GM18951 (cell line): Measurements from ENCODE around the gene GXYLT2.

ENCODE experiments used
- POLR2A ChIP-seq: IDR thresholded peaks from 4 replicates; pipeline ENCODE4 v1.6.1; 2011; ENCODE audit warnings: mild to moderate bottlenecking; ENCODE audit not compliant: insufficient read length, insufficient read depth; ENCODE audit errors: extremely low read depth
- in situ Hi-C: fragments of 300-500 bp; cut with MboI; formaldehyde crosslinking; loops from one replicate; pipeline ENCODE4 v1.12.0; 2022; ENCODE audit warnings: low sequenced_read_pairs, mixed read lengths, inconsistent platforms; ENCODE audit not compliant: unreplicated experiment

GXYLT2 gene

DNA sequence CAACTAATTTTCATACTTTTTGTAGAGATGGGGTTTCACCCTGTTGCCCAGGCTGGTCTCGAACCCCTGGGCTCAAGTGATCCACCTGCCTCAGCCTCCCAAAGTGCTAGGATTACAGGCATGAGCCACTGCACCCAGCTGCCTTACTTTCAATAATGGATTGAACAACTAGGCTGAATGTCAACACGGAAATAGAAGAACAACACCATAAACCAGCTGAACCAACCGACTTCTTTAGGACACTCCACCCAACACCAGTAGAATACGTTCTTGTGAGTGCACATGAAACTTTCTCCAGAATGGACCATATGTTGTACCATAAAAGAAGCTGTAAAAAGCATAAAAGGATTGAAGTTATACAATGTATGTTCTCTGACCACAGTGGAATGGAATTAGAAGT, 42.9 kb downstream of the GXYLT2 start:
- TF ChIP-seq POLR2A: no peak

GRCh38 chr3:72932416-72932815, 44.6 kb downstream of the GXYLT2 start:
- in situ Hi-C loops: no loop called here
- TF ChIP-seq POLR2A: no peak

More for the DNA sequence above, 42.9 kb downstream of the GXYLT2 start:
- in situ Hi-C loops: no loop called here

DNA sequence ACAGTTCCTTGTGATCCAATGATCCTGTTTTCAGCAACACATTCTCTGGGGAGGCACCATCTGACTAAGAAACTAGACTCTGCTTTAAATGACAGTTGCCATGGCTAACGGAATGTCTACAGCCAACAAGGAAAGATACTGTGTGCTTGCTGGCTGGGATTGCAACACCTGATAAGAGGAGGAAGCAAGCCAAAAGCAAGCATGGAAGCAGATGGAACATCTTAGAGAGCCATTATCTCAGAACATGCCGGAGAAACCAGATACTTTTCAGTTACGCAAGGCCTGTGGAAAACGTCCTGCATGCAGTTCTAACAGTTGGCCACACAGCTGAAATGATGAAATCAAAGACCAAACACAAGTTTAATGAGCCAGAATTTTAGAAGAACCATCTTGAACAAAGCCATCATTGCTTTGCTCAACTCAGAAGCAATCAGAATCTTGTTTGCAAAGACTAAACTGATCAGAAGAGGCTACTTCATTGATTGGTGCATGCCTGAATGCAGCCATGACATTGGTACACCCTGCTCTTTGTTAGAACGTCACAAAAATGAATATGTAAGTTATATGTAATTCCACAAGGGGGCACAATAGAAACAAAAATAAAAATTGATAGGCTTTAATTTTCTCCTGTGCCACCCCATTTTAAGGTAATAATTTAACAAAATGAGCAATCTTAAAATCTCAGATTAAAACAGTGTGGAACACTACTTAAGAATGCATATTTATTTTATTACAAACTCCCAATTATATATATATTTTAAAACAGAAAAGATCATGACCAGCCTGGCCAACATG, 50.8 kb downstream of the GXYLT2 start:
- in situ Hi-C loops: no loop called here
- TF ChIP-seq POLR2A: no peak

GRCh38 chr3:72941245-72941644, 53.4 kb downstream of the GXYLT2 start:
- TF ChIP-seq POLR2A: no peak
- in situ Hi-C loops: loop anchor here (10.0 kb wide), 1 partner anchor 114 kb away; no protein-coding TSS in a partner anchor

DNA sequence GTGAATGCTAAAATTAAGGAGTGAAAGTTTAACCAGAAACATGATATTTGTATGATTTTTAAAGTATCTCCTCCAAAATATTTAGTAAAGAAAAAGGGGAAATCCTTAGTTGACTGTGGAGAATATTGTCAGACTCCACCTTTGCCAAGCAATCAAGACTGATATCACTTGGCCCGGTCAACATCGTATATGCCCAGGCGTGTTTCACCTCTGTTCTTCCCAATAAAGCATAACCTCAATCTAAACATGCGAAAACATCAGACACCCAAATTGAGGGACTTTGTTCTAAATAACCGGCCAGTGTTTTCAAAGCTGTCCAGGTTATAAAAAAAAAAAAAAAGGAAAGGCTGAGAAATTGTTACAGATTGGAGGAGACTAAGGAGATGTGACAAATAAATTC, 54.6 kb downstream of the GXYLT2 start:
- TF ChIP-seq POLR2A: no peak
- in situ Hi-C loops: loop anchor here (10.0 kb wide), 1 partner anchor 112 kb away; no protein-coding TSS in a partner anchor

GRCh38 chr3:72944696-72945095, 56.9 kb downstream of the GXYLT2 start:
- in situ Hi-C loops: loop anchor here (10.0 kb wide), 1 partner anchor 110 kb away; no protein-coding TSS in a partner anchor
- no peak for TF ChIP-seq POLR2A

GRCh38 chr3:72947715-72948490, 60.1 kb downstream of the GXYLT2 start:
- no peak for TF ChIP-seq POLR2A
- in situ Hi-C loops: loop anchor here (10.0 kb wide), 1 partner anchor 107 kb away; no protein-coding TSS in a partner anchor

DNA sequence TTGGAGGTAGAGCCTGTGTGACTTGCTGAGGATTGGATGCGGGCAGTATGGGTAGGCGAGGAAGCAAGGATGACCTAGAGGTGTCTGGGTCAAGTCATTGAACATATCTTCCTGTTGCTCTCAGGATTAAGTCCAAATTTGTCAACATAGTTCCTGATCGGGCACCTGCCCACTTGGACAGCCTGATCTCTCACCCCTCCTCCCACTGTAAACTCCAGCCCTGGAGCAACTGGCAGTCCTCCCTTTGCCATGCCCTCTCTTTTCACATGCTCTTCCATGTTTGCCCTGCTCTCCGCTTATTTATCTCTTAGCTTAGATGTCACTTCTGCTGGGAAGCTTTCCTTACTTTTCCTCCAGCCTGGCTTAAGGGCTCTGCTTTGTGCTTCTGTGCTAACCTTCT, 61.2 kb downstream of the GXYLT2 start:
- in situ Hi-C loops: loop anchor here (10.0 kb wide), 1 partner anchor 106 kb away; no protein-coding TSS in a partner anchor
- no peak for TF ChIP-seq POLR2A

DNA sequence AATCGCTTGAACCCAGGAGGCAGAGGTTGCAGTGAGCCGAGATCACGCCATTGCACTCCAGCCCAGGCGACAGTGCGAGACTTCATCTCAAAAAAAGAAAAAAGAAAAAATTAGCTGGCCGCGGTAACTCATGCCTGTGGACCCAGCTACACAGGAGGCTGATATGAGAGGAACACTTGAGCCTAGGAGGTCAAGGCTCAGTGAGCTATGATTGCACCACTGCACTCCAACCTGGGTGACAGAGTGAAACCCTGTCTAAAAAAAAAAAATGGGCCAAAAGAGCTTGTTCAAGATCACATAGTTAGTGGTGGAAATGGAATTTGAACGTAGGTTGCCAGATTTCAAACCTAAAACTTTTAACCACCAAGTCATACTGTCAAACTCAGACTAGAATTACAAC, 62.5 kb downstream of the GXYLT2 start:
- TF ChIP-seq POLR2A: no peak
- in situ Hi-C loops: no loop called here

GRCh38 chr3:72950801-72951200, 63.0 kb downstream of the GXYLT2 start:
- no peak for TF ChIP-seq POLR2A
- in situ Hi-C loops: no loop called here

- in situ Hi-C loops: no loop called here
- TF ChIP-seq POLR2A: no peak
These were observed 63.4 kb downstream of the GXYLT2 start for GRCh38 chr3:72951259-72951722.

DNA sequence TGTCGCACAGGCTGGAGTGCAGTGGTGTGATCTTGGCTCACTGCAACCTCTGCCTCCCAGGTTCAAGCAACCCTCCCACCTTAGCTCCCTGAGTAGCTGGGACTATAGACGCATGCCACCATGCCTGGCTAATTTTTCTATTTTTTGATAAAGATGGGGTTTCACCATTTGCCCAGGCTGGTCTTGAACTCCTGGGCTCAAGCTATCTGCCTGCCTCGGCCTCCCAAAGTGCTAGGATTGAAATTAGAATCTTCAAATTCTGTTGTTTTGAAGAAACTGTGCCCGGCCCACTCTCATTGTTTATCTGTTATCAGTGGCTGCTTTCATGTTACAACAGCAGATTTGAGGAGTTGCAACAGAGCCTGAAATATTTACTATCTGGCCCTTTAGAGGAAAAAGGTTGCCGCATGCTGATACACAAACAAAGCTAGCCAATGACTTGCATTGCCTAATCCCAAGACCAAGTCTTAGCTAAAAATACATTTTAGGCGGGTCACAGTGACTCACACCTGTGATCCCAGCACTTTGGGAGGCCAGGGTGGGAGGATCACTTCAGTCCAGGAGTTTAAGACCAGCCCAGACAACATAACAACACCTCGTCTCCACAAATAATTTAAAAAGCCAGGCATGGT, 65.6 kb downstream of the GXYLT2 start:
- no peak for TF ChIP-seq POLR2A
- in situ Hi-C loops: no loop called here

- no peak for TF ChIP-seq POLR2A
- in situ Hi-C loops: no loop called here
These were observed 69.5 kb downstream of the GXYLT2 start for GRCh38 chr3:72957297-72957696.
